ENCODE measurements around the gene TNIK. TPM values are rescaled to one million over a fixed set of nuclear protein-coding genes. Genes with fewer than 3 reads are reported as not detected.

TNIK gene
- total and polyA plus RNA-seq, 2 of the 13 experiments (the other 11 are each of a cell fraction or from before 2014, with no cell fraction given) = 0.15 to 0.22 TPM

DNA sequence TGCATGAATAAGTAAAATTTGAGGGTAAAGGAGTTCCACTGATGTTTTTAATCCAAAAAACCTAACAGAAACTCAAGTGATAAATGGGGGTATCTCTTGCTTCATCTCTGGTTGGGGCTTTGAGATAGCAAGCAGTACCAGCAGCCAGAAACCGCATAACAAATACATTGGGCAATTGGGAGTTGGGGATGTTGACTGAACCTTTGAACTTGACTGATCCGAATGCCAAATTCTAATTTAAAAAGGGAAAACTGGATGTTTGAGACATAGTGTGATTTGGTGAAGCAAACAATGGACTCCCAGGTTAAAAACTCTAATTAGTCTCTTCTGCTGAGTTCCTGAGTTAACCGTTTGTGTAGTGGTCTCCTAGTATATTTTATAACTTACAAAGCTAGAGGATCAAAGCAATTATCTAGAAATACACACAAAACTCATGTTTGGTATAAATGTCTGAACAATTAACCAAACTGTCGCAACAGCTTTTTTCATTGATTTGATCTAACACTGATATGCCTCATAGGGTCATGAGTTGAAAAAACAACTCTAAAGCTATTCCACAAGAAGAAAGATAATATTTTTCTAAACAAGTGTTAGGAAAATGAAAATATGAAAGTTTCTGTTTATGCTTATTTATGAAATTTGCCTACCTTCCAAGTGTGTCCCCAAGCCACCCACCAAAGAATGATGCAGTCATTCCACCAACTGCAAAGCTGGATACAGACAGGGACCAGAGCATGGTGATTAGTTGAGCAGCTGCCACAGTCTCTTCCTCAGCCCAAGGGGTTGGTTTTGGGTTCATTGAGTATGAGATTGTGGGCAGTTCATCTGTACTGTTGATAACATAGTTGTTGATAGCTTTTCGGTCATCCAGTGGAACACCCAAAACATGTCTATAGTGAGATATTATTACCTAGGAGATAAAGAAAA is 446.1 kb downstream of the TNIK start (continued):
- TF ChIP-seq, protein P1, sequence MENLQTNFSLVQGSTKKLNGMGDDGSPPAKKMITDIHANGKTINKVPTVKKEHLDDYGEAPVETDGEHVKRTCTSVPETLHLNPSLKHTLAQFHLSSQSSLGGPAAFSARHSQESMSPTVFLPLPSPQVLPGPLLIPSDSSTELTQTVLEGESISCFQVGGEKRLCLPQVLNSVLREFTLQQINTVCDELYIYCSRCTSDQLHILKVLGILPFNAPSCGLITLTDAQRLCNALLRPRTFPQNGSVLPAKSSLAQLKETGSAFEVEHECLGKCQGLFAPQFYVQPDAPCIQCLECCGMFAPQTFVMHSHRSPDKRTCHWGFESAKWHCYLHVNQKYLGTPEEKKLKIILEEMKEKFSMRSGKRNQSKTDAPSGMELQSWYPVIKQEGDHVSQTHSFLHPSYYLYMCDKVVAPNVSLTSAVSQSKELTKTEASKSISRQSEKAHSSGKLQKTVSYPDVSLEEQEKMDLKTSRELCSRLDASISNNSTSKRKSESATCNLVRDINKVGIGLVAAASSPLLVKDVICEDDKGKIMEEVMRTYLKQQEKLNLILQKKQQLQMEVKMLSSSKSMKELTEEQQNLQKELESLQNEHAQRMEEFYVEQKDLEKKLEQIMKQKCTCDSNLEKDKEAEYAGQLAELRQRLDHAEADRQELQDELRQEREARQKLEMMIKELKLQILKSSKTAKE (CRISPR knock-in tag; IDR thresholded peaks at IDR 0.05; ENCODE audit: borderline replicate concordance) = peak; percentile 57; the same call in 1 of the 2 replicates
- TF ChIP-seq, protein P2, sequence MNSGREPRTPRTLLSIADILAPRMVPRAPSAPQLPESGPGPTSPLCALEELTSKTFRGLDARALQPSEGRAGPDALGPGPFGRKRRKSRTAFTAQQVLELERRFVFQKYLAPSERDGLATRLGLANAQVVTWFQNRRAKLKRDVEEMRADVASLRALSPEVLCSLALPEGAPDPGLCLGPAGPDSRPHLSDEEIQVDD (CRISPR knock-in tag; IDR thresholded peaks at IDR 0.05; ENCODE audit: borderline replicate concordance) = no peak
- TF ChIP-seq FOXJ3 (CRISPR knock-in tag; IDR thresholded peaks at IDR 0.05; ENCODE audit: borderline replicate concordance) (peak; percentile 96), POLR2AphosphoS2 (IDR thresholded peaks at IDR 0.05; ENCODE audit: low read depth, low read length) (no peak), ZNF746 (CRISPR knock-in tag; IDR thresholded peaks at IDR 0.05) (no peak; the same call in 1 of the 2 replicates), U2AF2 (IDR thresholded peaks at IDR 0.05; ENCODE audit: low read depth, low read length) (no peak), PRMT3 (CRISPR knock-in tag; IDR thresholded peaks at IDR 0.05; ENCODE audit: borderline replicate concordance, low read depth) (no peak), ZNF367 (CRISPR knock-in tag; IDR thresholded peaks at IDR 0.05; ENCODE audit: borderline replicate concordance) (no peak), RERE (CRISPR knock-in tag; IDR thresholded peaks at IDR 0.05; ENCODE audit: low read depth) (peak; percentile 93), CBX5 (CRISPR knock-in tag; IDR thresholded peaks at IDR 0.05; ENCODE audit: borderline replicate concordance) (peak; percentile 58; the same call in 1 of the 2 replicates), SNAI1 (CRISPR knock-in tag; IDR thresholded peaks at IDR 0.05; ENCODE audit: borderline replicate concordance) (no peak), SP5 (CRISPR knock-in tag; IDR thresholded peaks at IDR 0.05; ENCODE audit: borderline replicate concordance, low read depth) (peak; percentile 73), REXO4 (CRISPR knock-in tag; IDR thresholded peaks at IDR 0.05; ENCODE audit: borderline replicate concordance) (no peak), MBD4 (IDR thresholded peaks at IDR 0.05; ENCODE audit: borderline replicate concordance, low read length) (peak; percentile 98), HMGA1 (CRISPR knock-in tag; conservative IDR thresholded peaks at IDR 0.05) (no peak), NR2F2 (IDR thresholded peaks at IDR 0.05; ENCODE audit: borderline replicate concordance, low read depth) (peak; percentile 95), ZNF607 (CRISPR knock-in tag; IDR thresholded peaks at IDR 0.05; ENCODE audit: borderline replicate concordance) (no peak)
- TF ChIP-seq, protein P3, sequence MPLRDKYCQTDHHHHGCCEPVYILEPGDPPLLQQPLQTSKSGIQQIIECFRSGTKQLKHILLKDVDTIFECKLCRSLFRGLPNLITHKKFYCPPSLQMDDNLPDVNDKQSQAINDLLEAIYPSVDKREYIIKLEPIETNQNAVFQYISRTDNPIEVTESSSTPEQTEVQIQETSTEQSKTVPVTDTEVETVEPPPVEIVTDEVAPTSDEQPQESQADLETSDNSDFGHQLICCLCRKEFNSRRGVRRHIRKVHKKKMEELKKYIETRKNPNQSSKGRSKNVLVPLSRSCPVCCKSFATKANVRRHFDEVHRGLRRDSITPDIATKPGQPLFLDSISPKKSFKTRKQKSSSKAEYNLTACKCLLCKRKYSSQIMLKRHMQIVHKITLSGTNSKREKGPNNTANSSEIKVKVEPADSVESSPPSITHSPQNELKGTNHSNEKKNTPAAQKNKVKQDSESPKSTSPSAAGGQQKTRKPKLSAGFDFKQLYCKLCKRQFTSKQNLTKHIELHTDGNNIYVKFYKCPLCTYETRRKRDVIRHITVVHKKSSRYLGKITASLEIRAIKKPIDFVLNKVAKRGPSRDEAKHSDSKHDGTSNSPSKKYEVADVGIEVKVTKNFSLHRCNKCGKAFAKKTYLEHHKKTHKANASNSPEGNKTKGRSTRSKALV (CRISPR knock-in tag; IDR thresholded peaks at IDR 0.05) = no peak

Data from HepG2 (cell line).